AG04449 (cell line): ENCODE results near the gene SRMS.
"Not testable (repeated sequence)": the region's sequence is repeated elsewhere in the genome, so short reads cannot be mapped to it uniquely, and the experiment has no call there.

Source experiments
- CTCF ChIA-PET: fragments of 350-600 bp; formaldehyde crosslinking; extraction: SDS; loops from one replicate; lab custom pipeline; 2021; ENCODE audit warnings: antibody characterized with exemption; lab: Yijun Ruan, JAX
- POLR2A ChIA-PET: fragments of 400-600, 350-600 bp; formaldehyde crosslinking; extraction: SDS; loops from one replicate; lab custom pipeline; 2020; ENCODE audit warnings: antibody characterized with exemption, inconsistent platforms; lab: Yijun Ruan, JAX
- DNase-seq: peaks from one replicate; pipeline ENCODE4 v3.0.0-alpha.2; 2010; ENCODE audit warnings: low read depth, low spot score
- H3K4me3 ChIP-seq: 2 replicates; pipeline ENCODE4 v1.5.1; 2011; ENCODE audit warnings: low read depth, mild to moderate bottlenecking, control low read depth, low read length
- TF ChIP-seq, protein P1 (sequence below): IDR thresholded peaks from one replicate; pipeline ENCODE4 v1.5.1; 2011; ENCODE audit warnings: mild to moderate bottlenecking, moderate library complexity, low read length, control low read depth, inconsistent platforms; ENCODE audit not compliant: insufficient read depth; ENCODE audit errors: missing control alignments

The SRMS gene

DNA sequence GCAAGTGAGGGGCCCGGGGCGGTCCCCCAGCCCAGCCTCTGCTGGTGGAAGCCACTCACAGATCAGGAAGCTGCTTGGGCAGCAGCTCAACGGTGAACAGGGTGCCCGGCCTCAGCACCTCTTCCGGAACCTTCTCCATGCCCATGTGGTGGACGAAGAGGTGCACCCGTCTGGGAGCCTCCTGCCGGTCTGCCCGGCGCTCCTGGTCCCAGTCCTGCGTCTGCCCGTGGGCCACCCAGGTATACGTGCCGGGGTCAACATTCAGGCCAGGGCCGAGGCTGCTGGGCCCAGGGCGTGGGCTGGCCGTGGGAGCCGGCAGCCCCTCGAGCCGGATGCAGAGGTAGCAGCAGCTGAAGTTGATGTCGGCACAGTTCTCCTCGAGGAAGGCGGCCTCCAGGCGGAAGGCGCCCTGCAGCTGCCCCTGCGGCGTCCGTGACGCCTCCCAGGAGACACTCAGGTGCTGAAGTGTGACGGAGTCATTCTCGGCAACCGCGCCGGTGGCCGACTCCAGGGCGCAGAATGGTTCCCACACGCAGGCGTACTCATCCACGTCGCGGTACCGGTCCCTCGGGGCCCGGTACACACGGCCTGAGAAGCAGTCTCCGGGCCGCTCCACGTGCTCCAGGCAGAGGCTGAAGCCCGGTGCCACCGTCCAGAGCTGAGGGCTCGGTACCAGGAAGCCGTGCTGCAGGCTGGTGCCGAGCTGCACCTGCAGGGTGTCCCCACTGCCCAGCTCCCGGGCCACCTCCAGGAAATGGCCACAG is 15.1 kb upstream of the SRMS start:
- ChIA-PET CTCF (no interaction called here), POLR2A (interaction anchor here (0.6 kb wide), 2 partner anchors 7 to 12 kb away, joined by 3 read pairs; no protein-coding TSS in a partner anchor)
- TF ChIP-seq, protein P1, sequence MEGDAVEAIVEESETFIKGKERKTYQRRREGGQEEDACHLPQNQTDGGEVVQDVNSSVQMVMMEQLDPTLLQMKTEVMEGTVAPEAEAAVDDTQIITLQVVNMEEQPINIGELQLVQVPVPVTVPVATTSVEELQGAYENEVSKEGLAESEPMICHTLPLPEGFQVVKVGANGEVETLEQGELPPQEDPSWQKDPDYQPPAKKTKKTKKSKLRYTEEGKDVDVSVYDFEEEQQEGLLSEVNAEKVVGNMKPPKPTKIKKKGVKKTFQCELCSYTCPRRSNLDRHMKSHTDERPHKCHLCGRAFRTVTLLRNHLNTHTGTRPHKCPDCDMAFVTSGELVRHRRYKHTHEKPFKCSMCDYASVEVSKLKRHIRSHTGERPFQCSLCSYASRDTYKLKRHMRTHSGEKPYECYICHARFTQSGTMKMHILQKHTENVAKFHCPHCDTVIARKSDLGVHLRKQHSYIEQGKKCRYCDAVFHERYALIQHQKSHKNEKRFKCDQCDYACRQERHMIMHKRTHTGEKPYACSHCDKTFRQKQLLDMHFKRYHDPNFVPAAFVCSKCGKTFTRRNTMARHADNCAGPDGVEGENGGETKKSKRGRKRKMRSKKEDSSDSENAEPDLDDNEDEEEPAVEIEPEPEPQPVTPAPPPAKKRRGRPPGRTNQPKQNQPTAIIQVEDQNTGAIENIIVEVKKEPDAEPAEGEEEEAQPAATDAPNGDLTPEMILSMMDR: no peak
- no peak overlapping the region for H3K4me3 ChIP-seq
- no peak for DNase-seq

- ChIA-PET POLR2A (interaction anchor here (0.6 kb wide), 1 partner anchor 13 kb away, joined by 3 read pairs; no protein-coding TSS in a partner anchor), CTCF (no interaction called here)
- TF ChIP-seq, protein P1: no peak
Observed at GRCh38 chr20:63561624-63562396, 14.3 kb upstream of the SRMS start.

DNA sequence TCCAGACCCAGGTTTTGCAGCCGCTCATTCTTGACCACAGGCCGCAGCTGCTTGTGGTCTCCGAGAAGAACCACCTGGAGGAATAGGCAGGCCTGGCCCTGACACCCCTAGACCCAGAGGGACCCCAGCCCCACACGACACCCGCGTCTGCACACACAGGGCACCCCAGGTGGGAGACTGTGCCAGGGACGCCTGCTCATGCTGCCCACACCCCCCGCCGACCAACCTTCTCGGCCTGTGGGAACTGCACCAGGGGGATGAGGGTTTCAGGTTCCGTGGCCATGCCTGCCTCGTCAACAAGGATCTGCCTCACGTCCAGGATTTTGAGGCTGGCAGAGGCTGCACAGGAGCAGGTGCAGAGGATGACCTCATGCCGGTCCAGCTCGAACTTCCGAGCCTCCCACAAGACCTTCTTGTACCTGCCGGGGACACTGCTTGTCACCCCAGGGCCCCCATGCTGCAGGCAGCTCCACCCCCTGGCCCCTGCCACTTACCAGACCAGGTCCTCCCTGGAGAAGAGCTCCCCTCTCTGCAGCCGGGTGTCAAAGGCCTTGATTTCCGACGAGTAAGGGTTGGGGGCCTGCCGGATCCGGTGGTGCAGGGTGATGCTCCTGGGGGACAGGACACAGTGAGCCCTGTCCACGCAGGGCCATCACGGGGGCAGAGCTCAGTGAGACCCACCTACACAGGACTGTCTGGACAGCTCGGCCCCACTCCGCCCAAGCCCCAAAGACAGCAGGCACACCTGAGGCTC is 13.5 kb upstream of the SRMS start:
- ChIA-PET POLR2A (interaction anchor here (0.6 kb wide), 1 partner anchor 11 kb away, joined by 3 read pairs; no protein-coding TSS in a partner anchor), CTCF (no interaction called here)
- no peak for DNase-seq
- no peak overlapping the region for H3K4me3 ChIP-seq
- TF ChIP-seq, protein P1: no peak

More at GRCh38 chr20:63561624-63562396, 14.3 kb upstream of the SRMS start:
- H3K4me3 ChIP-seq: no peak overlapping the region
- no peak for DNase-seq

DNA sequence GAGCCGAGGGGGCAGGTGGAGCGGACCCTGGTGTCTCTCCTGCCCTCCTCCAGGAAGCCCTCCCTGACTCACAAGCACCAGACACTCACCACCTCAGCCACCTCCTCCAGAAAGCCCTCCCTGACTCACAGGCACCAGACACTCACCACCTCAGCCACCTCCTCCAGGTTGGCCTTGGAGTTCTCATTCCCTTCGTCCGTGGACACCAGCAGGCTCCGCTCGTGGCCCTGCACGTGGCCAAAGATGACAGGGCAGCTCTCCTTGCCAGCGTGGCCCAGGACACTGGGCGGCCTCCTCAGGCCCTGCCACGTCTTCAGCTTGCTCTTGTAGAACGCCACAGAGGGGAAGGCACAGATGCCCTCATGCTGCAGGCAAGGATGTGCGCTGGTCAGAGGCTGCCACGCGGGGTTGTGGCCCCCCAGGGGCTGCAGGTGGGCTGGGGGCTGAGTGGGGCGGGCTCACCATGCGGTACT is 12.8 kb upstream of the SRMS start:
- DNase-seq: no peak
- ChIA-PET CTCF (no interaction called here), POLR2A (interaction anchor here (0.6 kb wide), 1 partner anchor 12 kb away, joined by 3 read pairs; no protein-coding TSS in a partner anchor)
- no peak overlapping the region for H3K4me3 ChIP-seq
- TF ChIP-seq, protein P1: no peak

- DNase-seq, POLR2A ChIA-PET, H3K4me3 ChIP-seq, CTCF ChIA-PET: not testable (repeated sequence)
Observed at GRCh38 chr20:63559485-63560332, 12.2 kb upstream of the SRMS start.

DNA sequence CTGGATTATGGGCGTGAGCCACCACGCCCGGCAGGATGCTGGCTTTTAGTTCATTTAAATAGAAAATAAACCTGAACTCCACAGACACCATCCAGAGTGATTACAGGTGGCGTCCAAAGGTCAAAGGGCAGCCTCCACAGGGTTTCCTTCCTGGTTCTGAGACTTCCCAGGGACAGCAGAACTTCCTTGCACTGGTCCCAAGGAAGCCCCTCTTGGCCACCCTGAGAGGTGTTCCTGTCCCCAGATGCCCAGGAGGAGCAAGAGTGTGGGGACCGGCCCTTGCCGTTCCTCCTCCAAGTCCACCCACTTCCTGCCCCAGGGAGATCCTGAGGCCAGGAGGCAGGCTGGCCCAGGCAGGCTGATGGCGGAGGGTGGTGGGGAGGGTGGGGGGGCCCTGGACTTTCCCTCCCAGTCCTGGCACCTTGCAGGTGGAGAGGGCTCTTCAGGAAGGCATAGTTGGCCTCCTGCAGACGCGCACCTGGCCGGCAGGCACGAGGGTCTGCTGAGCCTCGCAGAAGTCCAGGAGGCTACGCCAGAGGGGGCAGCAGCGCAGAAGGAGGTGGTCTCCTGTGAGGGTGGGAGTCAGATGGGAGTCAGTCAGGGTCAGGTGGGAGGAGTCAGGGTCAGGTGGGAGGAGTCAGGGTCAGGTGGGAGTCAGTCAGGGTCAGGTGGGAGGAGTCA is 11.4 kb upstream of the SRMS start:
- CTCF ChIA-PET: no interaction called here
- DNase-seq: no peak
- no peak overlapping the region for H3K4me3 ChIP-seq
- TF ChIP-seq, protein P1: no peak
- POLR2A ChIA-PET: no interaction called here
